T-helper 17 cell (primary cell): Measurements from ENCODE around the gene PLEKHA7. TPM values are rescaled to one million over a fixed set of nuclear protein-coding genes. Genes with fewer than 3 reads are reported as not detected.

ENCODE experiments used
- ATAC-seq: fragments of 150-1000 bp; cut with Tn5 transposase; 2 replicates; pipeline ENCODE4 v1.10.0; 2021; ENCODE audit warnings: mild to moderate bottlenecking, moderate library complexity
- DNase-seq, 3 donors: peaks; one replicate each; pipeline versions ENCODE4 v3.0.0 to v3.0.0-alpha.2; 2020 to 2021
- H3K9me3 ChIP-seq: one replicate; pipeline ENCODE4 v1.7.0; 2013; ENCODE audit warnings: low read length, mild to moderate bottlenecking; ENCODE audit not compliant: control insufficient read depth, poor library complexity, severe bottlenecking
- H3K27ac Mint-ChIP-seq: one replicate; pipeline ENCODE4 v1.8.0; 2022; ENCODE audit warnings: mild to moderate bottlenecking, moderate library complexity, mixed read lengths
- H3K27me3 Mint-ChIP-seq: one replicate; pipeline ENCODE4 v1.8.0; 2022; ENCODE audit warnings: mixed read lengths
- H3K36me3 Mint-ChIP-seq: one replicate; pipeline ENCODE4 v1.8.0; 2022; ENCODE audit warnings: low read depth, mixed read lengths
- H3K4me1 Mint-ChIP-seq: one replicate; pipeline ENCODE4 v1.8.0; 2022; ENCODE audit warnings: mild to moderate bottlenecking, mixed read lengths
- H3K4me3 Mint-ChIP-seq: one replicate; pipeline ENCODE4 v1.8.0; 2022; ENCODE audit warnings: mild to moderate bottlenecking, moderate library complexity, mixed read lengths
- total RNA-seq, 4 donors: library from RNA in 2 of 4; stranded (reverse) in 2 of 4; gene quantifications; one replicate each; pipeline ENCODE4 v1.2.3 and lab custom pipeline; 2022 to 2026

Gene PLEKHA7
- total RNA-seq, 2 donors from 2014 or later, result 5.3 to 10.9 TPM

GRCh38 chr11:16769386-16769785 lies 244.8 kb downstream of the PLEKHA7 start:
- DNase-seq, result no peak
- Mint-ChIP-seq H3K27ac (no peak overlapping the region), H3K4me1 (no peaks in the 10 kb centered on the region), H3K36me3 (no peaks in the 10 kb centered on the region), H3K27me3 (no peaks in the 10 kb centered on the region), H3K4me3 (no peak overlapping the region)
- ATAC-seq, result no peak
- H3K9me3 ChIP-seq, result no peaks in the 10 kb centered on the region

DNA sequence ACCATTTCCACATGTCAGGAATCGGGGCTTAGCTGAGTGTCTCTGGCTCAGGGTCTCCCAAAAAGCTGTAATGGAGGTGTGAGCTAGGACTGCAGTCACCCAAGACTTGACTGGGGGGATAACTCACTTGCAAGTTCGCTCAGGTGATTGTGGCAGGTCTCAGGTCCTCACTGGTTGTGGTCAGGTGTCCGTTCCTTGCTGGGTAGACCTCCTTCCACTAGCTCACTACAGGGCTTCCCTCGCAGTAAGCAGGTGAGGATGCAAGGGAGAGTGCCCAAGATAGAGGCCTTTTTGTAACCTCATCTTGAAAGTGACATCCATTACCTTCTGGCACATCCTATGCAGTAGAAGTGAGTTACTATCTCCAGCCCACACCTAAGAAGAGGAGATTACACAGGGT lies 246.3 kb downstream of the PLEKHA7 start:
- H3K4me1 Mint-ChIP-seq, result no peaks in the 10 kb centered on the region
- H3K27me3 Mint-ChIP-seq, result no peaks in the 10 kb centered on the region
- DNase-seq (no peak), ATAC-seq (no peak)
- H3K27ac Mint-ChIP-seq, result no peak overlapping the region
- H3K36me3 Mint-ChIP-seq, result no peaks in the 10 kb centered on the region
- H3K4me3 Mint-ChIP-seq, result no peak overlapping the region
- no peaks in the 10 kb centered on the region for H3K9me3 ChIP-seq

- ATAC-seq, result no peak
- no peak overlapping the region for H3K4me3 Mint-ChIP-seq
- no peaks in the 10 kb centered on the region for H3K9me3 ChIP-seq
- H3K36me3 Mint-ChIP-seq, result no peaks in the 10 kb centered on the region
- no peaks in the 10 kb centered on the region for H3K4me1 Mint-ChIP-seq
- H3K27ac Mint-ChIP-seq, result no peak overlapping the region
- no peak for DNase-seq
- H3K27me3 Mint-ChIP-seq, result no peaks in the 10 kb centered on the region
These were observed 247.1 kb downstream of the PLEKHA7 start for GRCh38 chr11:16767137-16767536.

DNA sequence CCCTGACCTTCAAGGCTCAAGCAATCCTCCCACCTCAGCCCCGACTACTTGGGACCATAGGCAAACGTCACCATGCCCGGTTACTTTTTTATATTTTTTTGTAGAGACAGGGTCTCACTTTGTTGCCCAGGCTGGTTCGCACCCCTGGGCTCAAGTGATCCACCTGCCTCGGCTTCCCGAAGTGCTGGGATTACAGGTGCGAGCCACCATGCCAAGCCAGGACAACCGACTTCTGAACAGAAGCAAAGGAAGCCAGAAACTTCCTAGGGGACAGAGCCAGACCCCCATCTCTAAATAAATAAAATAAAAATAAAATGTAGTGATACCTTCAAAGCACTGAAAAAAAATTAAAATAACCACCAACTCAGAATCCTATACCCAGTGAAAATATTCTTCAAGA lies 249.3 kb downstream of the PLEKHA7 start:
- H3K27me3 Mint-ChIP-seq, result no peaks in the 10 kb centered on the region
- no peak overlapping the region for H3K27ac Mint-ChIP-seq
- ATAC-seq (no peak), DNase-seq (no peak)
- H3K4me1 Mint-ChIP-seq, result peaks cover 6% of the 10 kb centered on the region
- peaks cover 1% of the 10 kb centered on the region for H3K36me3 Mint-ChIP-seq
- H3K9me3 ChIP-seq, result no peaks in the 10 kb centered on the region
- no peak overlapping the region for H3K4me3 Mint-ChIP-seq

DNA sequence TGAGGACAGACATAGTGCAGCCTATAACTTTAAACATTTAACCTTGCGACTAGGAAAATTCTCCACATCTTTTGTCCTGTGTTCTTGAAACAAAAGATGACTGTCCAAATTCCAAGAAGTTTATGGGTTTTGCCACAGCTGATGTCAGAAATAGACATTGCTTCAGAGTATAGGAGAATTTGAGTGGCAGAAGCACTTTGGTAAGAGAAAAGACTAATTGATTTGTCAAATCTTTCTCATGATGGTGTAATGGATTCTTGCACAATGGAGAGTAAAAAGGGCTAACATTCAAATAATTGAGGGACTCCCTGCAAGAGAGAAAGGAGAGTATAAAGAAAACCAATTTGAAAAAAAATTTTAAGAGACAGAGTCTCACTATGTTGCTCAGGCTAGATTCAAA lies 250.5 kb downstream of the PLEKHA7 start:
- ATAC-seq, result no peak
- H3K9me3 ChIP-seq, result no peaks in the 10 kb centered on the region
- no peak for DNase-seq
- Mint-ChIP-seq H3K36me3 (peaks cover 2% of the 10 kb centered on the region), H3K4me1 (peaks cover 7% of the 10 kb centered on the region), H3K27me3 (no peaks in the 10 kb centered on the region), H3K4me3 (no peak overlapping the region), H3K27ac (no peak overlapping the region)

GRCh38 chr11:16759857-16760508 lies 254.2 kb downstream of the PLEKHA7 start:
- H3K9me3 ChIP-seq, result no peaks in the 10 kb centered on the region
- Mint-ChIP-seq H3K27ac (peak overlapping the region; percentile 1), H3K4me3 (peak overlapping the region; percentile 72), H3K27me3 (no peaks in the 10 kb centered on the region), H3K36me3 (peaks cover 7% of the 10 kb centered on the region), H3K4me1 (peaks cover 7% of the 10 kb centered on the region)
- DNase-seq (no peak), ATAC-seq (no peak)

DNA sequence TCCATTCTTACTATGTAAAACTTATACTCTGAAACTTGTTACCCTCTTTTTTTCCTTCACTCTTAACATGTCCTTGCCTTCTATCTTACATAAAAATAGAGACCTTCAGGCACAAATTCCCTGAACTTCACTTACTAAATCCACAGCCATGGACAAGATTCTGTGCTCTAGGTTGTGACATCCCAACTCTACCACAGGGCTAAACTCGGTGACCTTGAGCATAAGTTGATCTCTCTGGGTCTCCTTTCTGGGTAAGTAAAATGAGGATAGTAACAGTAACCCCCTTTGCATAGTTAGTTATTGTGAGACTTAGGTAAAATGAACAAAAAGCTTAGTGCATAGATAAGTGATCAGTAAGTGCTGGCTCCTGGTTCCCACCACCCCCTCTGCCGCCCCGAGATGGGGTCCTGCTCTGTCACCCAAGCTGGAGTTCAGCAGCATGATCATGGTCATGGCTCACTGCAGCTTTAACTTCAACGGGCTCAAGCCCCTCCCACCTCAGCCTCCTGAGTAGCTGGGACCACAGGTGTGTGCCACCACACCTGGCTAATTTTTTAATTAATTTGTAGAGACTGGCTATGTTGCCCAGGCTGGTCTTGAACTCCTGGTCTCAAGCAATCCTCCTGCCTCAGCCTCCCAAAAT lies 255.7 kb downstream of the PLEKHA7 start:
- ATAC-seq, result no peak
- Mint-ChIP-seq H3K36me3 (peaks cover 9% of the 10 kb centered on the region), H3K4me3 (no peak overlapping the region), H3K27ac (peak overlapping the region; percentile 1), H3K27me3 (no peaks in the 10 kb centered on the region), H3K4me1 (peaks cover 7% of the 10 kb centered on the region)
- no peaks in the 10 kb centered on the region for H3K9me3 ChIP-seq
- DNase-seq, result no peak

GRCh38 chr11:16750417-16750816 lies 263.8 kb downstream of the PLEKHA7 start:
- peaks cover 7% of the 10 kb centered on the region for H3K36me3 Mint-ChIP-seq
- no peaks in the 10 kb centered on the region for H3K9me3 ChIP-seq
- no peak overlapping the region for H3K27ac Mint-ChIP-seq
- H3K4me1 Mint-ChIP-seq, result peaks cover 12% of the 10 kb centered on the region
- no peak for ATAC-seq
- H3K27me3 Mint-ChIP-seq, result no peaks in the 10 kb centered on the region
- DNase-seq, result no peak
- H3K4me3 Mint-ChIP-seq, result no peak overlapping the region

DNA sequence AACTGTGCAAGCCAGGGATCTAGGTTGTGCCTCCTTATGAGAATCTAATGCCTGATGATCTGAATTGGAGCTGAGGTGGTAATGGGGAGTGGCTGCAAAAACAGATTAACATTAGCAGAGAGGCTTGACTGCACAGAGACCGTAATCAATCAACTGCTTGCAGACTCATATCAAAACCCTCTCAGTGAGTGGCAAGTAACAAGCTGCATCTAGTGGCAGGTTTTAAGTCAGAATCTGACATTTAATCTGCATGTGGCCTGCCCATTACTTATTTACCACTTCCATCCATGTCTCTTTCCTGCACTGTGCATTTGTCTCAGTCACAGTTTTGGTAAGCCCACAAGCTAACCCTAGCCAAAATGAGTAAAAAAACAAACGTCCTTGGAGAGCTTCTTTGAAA lies 264.5 kb downstream of the PLEKHA7 start:
- Mint-ChIP-seq H3K27me3 (no peaks in the 10 kb centered on the region), H3K27ac (no peak overlapping the region)
- no peak for ATAC-seq

DNA sequence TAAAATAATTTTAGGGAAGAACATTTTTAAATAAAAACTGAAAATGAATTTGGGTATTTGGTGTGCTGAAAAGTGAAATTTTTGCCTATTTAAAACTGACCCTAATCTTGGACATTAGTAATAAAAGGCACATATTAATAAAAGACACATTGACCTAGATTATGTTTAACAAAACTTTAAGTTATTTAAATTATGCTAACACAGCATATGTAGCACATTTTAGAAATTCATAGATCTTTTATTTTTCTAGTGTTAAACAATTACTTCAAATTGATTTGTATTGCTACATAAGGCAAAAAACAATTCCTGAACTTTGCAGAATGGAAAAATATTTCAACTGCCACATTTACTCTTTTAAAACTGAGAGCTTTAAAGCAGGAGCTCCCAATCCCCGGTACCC lies 265.1 kb downstream of the PLEKHA7 start:
- H3K27ac Mint-ChIP-seq, result no peak overlapping the region
- peaks cover 19% of the 10 kb centered on the region for H3K4me1 Mint-ChIP-seq
- no peak overlapping the region for H3K4me3 Mint-ChIP-seq

More for the DNA sequence above, 264.5 kb downstream of the PLEKHA7 start:
- H3K36me3 Mint-ChIP-seq, result peaks cover 5% of the 10 kb centered on the region
- H3K4me1 Mint-ChIP-seq, result peaks cover 14% of the 10 kb centered on the region
- no peak for DNase-seq
- H3K4me3 Mint-ChIP-seq, result no peak overlapping the region
- H3K9me3 ChIP-seq, result no peaks in the 10 kb centered on the region

GRCh38 chr11:16745950-16746605 lies 268.1 kb downstream of the PLEKHA7 start:
- H3K4me3 Mint-ChIP-seq, result no peak overlapping the region
- peaks cover 28% of the 10 kb centered on the region for H3K4me1 Mint-ChIP-seq
- H3K27ac Mint-ChIP-seq, result peak overlapping the region; percentile 78
- H3K27me3 Mint-ChIP-seq, result no peaks in the 10 kb centered on the region
- ATAC-seq, result no peak
- no peaks in the 10 kb centered on the region for H3K9me3 ChIP-seq
- peaks cover 3% of the 10 kb centered on the region for H3K36me3 Mint-ChIP-seq
- no peak for DNase-seq

More for the DNA sequence above, 265.1 kb downstream of the PLEKHA7 start:
- Mint-ChIP-seq H3K36me3 (peaks cover 4% of the 10 kb centered on the region), H3K27me3 (no peaks in the 10 kb centered on the region)
- DNase-seq (no peak), ATAC-seq (no peak)
- H3K9me3 ChIP-seq, result no peaks in the 10 kb centered on the region

DNA sequence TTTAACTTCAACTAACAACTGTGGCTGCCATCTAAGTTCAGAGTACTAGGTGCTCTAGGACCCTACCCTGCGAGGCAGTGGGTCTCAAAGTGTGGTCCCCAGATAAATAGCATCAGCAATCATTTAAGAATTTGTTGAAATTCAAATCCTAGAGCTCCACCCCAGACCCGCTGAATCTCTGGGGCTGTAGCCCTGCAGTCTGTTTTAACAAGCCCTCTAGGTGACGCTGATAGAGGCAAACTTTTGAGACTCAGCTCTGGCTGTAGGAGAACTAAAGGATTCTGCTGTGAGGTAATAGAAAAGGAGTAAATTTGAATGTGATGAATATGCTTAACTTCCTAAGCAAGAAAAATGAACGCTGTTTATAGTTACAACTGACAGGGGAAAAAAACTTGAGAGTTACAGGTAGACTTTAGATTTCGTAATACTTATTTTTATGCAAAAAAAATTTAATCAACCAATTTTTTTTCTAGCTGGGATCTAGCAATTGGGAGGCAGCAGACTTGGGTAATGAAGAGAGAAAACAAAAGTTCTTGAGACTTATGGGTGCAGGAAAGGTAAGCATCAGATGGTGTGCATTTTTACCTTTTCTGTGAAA lies 270.0 kb downstream of the PLEKHA7 start:
- H3K27me3 Mint-ChIP-seq, result no peaks in the 10 kb centered on the region
- H3K4me3 Mint-ChIP-seq, result no peak overlapping the region
- H3K36me3 Mint-ChIP-seq, result peaks cover 3% of the 10 kb centered on the region
- no peaks in the 10 kb centered on the region for H3K9me3 ChIP-seq
- peak overlapping the region; percentile 78 for H3K27ac Mint-ChIP-seq
- H3K4me1 Mint-ChIP-seq, result peaks cover 25% of the 10 kb centered on the region
- ATAC-seq (no peak), DNase-seq (no peak)

GRCh38 chr11:16743478-16743877 lies 270.7 kb downstream of the PLEKHA7 start:
- peaks cover 3% of the 10 kb centered on the region for H3K36me3 Mint-ChIP-seq
- no peak for ATAC-seq
- peaks cover 25% of the 10 kb centered on the region for H3K4me1 Mint-ChIP-seq
- H3K4me3 Mint-ChIP-seq, result no peak overlapping the region
- H3K27ac Mint-ChIP-seq, result no peak overlapping the region
- no peaks in the 10 kb centered on the region for H3K27me3 Mint-ChIP-seq
- DNase-seq, result no peak
- no peaks in the 10 kb centered on the region for H3K9me3 ChIP-seq
